Dermis blood vessel endothelial cell (primary cell): ENCODE results near the gene SMIM36. TPM values are rescaled to one million over a fixed set of nuclear protein-coding genes. Genes with fewer than 3 reads are reported as not detected.
"Not testable (repeated sequence)": the region's sequence is repeated elsewhere in the genome, so short reads cannot be mapped to it uniquely, and the experiment has no call there.

Experiments used
- DNase-seq: peaks from one replicate; pipeline ENCODE4 v3.0.0; 2010
- total RNA-seq: library from RNA; depleted of rRNA; stranded (reverse); fragments of >200 nt; gene quantifications from 2 replicates; pipeline ENCODE4 v1.2.3, GENCODE V29; 2014

The SMIM36 gene
- total RNA-seq, 1 donor from 2014 or later = not detected

GRCh38 chr17:55500103-55500502, 11.1 kb downstream of the SMIM36 start:
- no peak for DNase-seq

- DNase-seq = no peak
These were observed 15.0 kb downstream of the SMIM36 start for GRCh38 chr17:55496094-55496881.

GRCh38 chr17:55495239-55495638, 16.0 kb downstream of the SMIM36 start:
- DNase-seq = no peak

GRCh38 chr17:55492781-55493341, 18.4 kb downstream of the SMIM36 start:
- DNase-seq = no peak

- no peak for DNase-seq
These were observed 20.9 kb downstream of the SMIM36 start for GRCh38 chr17:55490376-55490775.

- DNase-seq = no peak
These were observed 23.4 kb downstream of the SMIM36 start for GRCh38 chr17:55487695-55488432.

GRCh38 chr17:55484575-55484974, 26.7 kb downstream of the SMIM36 start:
- DNase-seq = no peak

GRCh38 chr17:55482591-55483389, 28.5 kb downstream of the SMIM36 start:
- no peak for DNase-seq

GRCh38 chr17:55480631-55481315, 30.5 kb downstream of the SMIM36 start:
- no peak for DNase-seq

GRCh38 chr17:55479903-55480302, 31.3 kb downstream of the SMIM36 start:
- no peak for DNase-seq

- no peak for DNase-seq
These were observed 32.3 kb downstream of the SMIM36 start for GRCh38 chr17:55478971-55479370.

GRCh38 chr17:55466671-55467070, 44.6 kb downstream of the SMIM36 start:
- no peak for DNase-seq

GRCh38 chr17:55465771-55466170, 45.5 kb downstream of the SMIM36 start:
- DNase-seq = not testable (repeated sequence)

- no peak for DNase-seq
These were observed 47.7 kb downstream of the SMIM36 start for GRCh38 chr17:55463600-55463999.

GRCh38 chr17:55462711-55463110, 48.5 kb downstream of the SMIM36 start:
- DNase-seq = no peak

GRCh38 chr17:55462234-55462633, 49.0 kb downstream of the SMIM36 start:
- no peak for DNase-seq

- peak; percentile 48 for DNase-seq
These were observed 52.3 kb downstream of the SMIM36 start for GRCh38 chr17:55458978-55459377.

- DNase-seq = no peak
These were observed 52.9 kb downstream of the SMIM36 start for GRCh38 chr17:55458287-55458900.

GRCh38 chr17:55456307-55457240, 54.7 kb downstream of the SMIM36 start:
- DNase-seq = no peak

GRCh38 chr17:55454906-55455474, 56.3 kb downstream of the SMIM36 start:
- DNase-seq = no peak
